Measurements from ENCODE around the gene IRAK2.

Gene IRAK2

DNA sequence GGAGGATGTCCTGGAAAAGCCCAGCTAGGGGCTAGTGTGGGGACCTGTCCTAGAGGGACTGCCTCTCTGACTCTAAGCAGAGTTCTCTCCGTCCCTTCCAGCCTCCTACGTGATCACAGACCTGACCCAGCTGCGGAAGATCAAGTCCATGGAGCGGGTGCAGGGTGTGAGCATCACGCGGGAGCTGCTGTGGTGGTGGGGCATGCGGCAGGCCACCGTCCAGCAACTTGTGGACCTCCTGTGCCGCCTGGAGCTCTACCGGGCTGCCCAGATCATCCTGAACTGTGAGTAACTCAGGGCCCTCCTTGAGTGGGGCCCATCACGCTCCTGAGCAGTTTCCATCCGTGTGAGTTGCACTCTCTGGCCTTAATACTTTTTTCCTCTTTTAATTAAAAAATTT is 13.0 kb downstream of the IRAK2 start:
- no peak overlapping the region for H3K4me3 ChIP-seq (ENCODE audit: extremely low read depth, insufficient read depth, low read length, poor library complexity, severe bottlenecking)
- H3K27ac ChIP-seq (ENCODE audit: low read depth, low read length, severe bottlenecking): no peak overlapping the region
- no peaks in the 10 kb centered on the region for H3K36me3 ChIP-seq (ENCODE audit: control insufficient read depth, insufficient read depth, low read length)
- WGBS, 2 experiments (ENCODE audit: insufficient coverage in 2 of 2): 88 to 90% methylated on average over 9 to 11 of the region's 12 CpGs
- no peaks in the 10 kb centered on the region for H3K4me1 ChIP-seq (ENCODE audit: control insufficient read depth, insufficient read depth, low read length, poor library complexity, severe bottlenecking)
- H3K9me3 ChIP-seq (ENCODE audit: control insufficient read depth, low read length): no peaks in the 10 kb centered on the region

DNA sequence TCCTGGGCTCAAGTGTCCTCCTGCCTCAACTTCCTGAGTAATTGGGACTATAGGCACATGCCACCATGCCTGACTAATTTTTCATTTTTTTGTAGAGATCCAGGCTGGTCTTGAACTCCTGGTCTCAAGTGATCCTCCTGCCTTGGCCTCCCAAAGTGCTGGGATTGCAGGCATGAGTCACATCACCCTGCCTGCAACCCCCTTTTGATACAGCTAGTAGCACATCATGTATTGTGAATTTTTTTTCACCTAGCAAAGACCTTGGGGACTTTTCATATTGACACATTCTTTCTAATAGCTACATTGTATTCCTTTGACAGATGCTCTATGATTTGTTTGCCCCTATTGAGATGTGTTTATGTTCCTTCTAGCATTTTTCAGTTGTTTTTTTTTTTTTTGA is 14.2 kb downstream of the IRAK2 start:
- H3K9me3 ChIP-seq (ENCODE audit: control insufficient read depth, low read length): no peaks in the 10 kb centered on the region
- H3K36me3 ChIP-seq (ENCODE audit: control insufficient read depth, insufficient read depth, low read length): no peaks in the 10 kb centered on the region
- no peak overlapping the region for H3K4me3 ChIP-seq (ENCODE audit: extremely low read depth, insufficient read depth, low read length, poor library complexity, severe bottlenecking)
- H3K4me1 ChIP-seq (ENCODE audit: control insufficient read depth, insufficient read depth, low read length, poor library complexity, severe bottlenecking): no peaks in the 10 kb centered on the region
- H3K27ac ChIP-seq (ENCODE audit: low read depth, low read length, severe bottlenecking): no peak overlapping the region

DNA sequence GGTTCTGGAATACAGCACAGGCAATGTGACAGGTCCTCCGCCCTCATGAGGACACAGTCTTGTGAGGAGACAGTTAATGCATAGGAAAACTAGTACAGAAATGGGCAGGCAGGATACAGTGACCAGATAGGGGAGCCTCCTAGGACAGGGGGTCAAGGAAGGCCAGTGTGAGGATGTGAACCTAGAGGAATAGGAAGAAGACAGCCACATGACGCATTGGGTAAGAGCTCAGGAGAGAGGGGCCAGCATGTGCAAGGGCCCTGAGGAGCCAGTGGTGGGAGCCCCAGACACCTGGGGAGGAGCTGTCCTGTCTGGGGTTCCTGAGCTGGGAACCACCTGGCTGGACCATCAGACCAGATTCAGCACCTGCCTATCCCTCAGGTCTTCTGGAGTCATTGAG is 15.6 kb downstream of the IRAK2 start:
- WGBS, 2 experiments (ENCODE audit: insufficient coverage in 2 of 2): 73 to 86% methylated on average over 2 of the region's 2 CpGs

DNA sequence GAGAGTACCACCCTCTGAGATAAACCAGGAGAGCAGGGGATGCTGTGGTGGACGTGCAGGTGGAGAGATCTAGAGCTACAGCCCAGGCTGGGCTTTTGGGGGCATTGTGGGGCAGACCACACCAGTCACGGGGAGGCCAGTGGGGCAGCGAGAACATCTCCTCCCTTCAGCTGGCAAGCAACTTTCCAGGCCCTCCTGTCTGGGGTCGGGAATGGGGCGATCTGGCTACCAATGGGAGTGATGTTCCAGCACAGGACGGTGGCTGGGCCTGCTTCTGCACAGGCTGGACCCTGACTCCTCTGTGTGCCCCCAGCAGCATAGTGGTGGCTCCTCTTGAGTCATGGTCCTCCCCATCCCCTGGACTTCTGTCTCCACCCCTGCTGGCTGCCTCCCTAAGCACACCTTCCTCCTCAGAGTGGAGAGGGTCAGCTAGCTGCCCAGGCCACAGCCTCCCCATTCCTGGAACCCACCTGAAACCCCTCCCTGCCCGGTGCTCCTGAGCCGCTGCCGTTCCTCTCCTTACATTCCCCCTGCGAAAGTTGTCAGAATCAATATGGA is 16.1 kb downstream of the IRAK2 start:
- 82 to 95% methylated on average over 6 to 8 of the region's 10 CpGs for WGBS, 2 experiments (ENCODE audit: insufficient coverage in 2 of 2)
- Histone ChIP-seq H3K4me3 (ENCODE audit: extremely low read depth, insufficient read depth, low read length, poor library complexity, severe bottlenecking) (no peak overlapping the region), H3K27ac (ENCODE audit: low read depth, low read length, severe bottlenecking) (no peak overlapping the region), H3K36me3 (ENCODE audit: control insufficient read depth, insufficient read depth, low read length) (no peaks in the 10 kb centered on the region), H3K4me1 (ENCODE audit: control insufficient read depth, insufficient read depth, low read length, poor library complexity, severe bottlenecking) (no peaks in the 10 kb centered on the region), H3K9me3 (ENCODE audit: control insufficient read depth, low read length) (no peaks in the 10 kb centered on the region)

More for the DNA sequence above, 15.6 kb downstream of the IRAK2 start:
- Histone ChIP-seq H3K4me3 (ENCODE audit: extremely low read depth, insufficient read depth, low read length, poor library complexity, severe bottlenecking) (no peak overlapping the region), H3K9me3 (ENCODE audit: control insufficient read depth, low read length) (no peaks in the 10 kb centered on the region), H3K27ac (ENCODE audit: low read depth, low read length, severe bottlenecking) (no peak overlapping the region), H3K36me3 (ENCODE audit: control insufficient read depth, insufficient read depth, low read length) (no peaks in the 10 kb centered on the region), H3K4me1 (ENCODE audit: control insufficient read depth, insufficient read depth, low read length, poor library complexity, severe bottlenecking) (no peaks in the 10 kb centered on the region)

DNA sequence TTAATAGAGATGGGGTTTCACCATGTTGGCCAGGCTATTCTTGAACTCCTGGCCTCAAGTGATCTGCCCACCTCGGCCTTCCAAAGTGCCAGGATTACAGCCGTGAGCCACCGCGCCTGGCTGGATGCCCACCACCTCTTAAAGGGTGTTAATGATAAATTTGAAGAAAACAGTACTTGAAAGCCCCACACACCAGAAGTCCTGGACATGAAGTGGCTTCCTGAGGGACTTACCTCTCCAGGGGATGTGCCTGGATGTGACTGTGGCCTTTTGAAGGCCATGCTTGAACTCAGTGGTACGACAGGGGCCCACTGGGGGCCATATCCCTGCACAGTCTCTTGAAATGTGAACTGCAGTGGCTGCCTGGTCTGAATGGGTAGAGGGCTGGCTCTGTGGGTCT is 18.2 kb downstream of the IRAK2 start:
- WGBS, 2 experiments (ENCODE audit: insufficient coverage in 2 of 2): 88 to 100% methylated on average over 1 of the region's 5 CpGs
- no peaks in the 10 kb centered on the region for H3K36me3 ChIP-seq (ENCODE audit: control insufficient read depth, insufficient read depth, low read length)

DNA sequence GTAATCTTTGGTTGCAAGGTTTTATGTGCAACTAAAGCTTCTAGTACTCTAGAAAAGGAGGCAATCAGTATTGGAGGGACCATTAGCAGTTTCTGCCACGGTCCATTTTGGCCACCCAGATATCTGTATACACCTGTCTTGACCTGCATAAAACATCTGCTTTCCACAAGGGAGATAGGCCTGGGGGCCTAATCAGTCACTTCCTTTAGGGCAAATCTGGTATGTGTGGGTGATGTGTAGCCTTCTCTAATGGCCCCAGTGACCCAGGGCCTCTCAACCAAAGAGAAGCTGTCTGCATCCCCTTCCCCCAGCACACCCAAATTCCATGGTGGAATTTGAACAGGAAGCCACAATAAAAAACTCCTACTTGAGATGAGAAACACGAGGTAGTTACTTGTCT is 19.5 kb downstream of the IRAK2 start:
- WGBS, 2 experiments (ENCODE audit: insufficient coverage in 2 of 2): 83% methylated on average over 1 of the region's 2 CpGs; no CpG with 5 or more reads in 1 of the 2 experiments
- H3K27ac ChIP-seq (ENCODE audit: low read depth, low read length, severe bottlenecking): no peak overlapping the region
- no peaks in the 10 kb centered on the region for H3K9me3 ChIP-seq (ENCODE audit: control insufficient read depth, low read length)
- no peak overlapping the region for H3K4me3 ChIP-seq (ENCODE audit: extremely low read depth, insufficient read depth, low read length, poor library complexity, severe bottlenecking)
- H3K4me1 ChIP-seq (ENCODE audit: control insufficient read depth, insufficient read depth, low read length, poor library complexity, severe bottlenecking): no peaks in the 10 kb centered on the region
- H3K36me3 ChIP-seq (ENCODE audit: control insufficient read depth, insufficient read depth, low read length): no peaks in the 10 kb centered on the region

More for the DNA sequence above, 18.2 kb downstream of the IRAK2 start:
- Histone ChIP-seq H3K4me3 (ENCODE audit: extremely low read depth, insufficient read depth, low read length, poor library complexity, severe bottlenecking) (no peak overlapping the region), H3K4me1 (ENCODE audit: control insufficient read depth, insufficient read depth, low read length, poor library complexity, severe bottlenecking) (no peaks in the 10 kb centered on the region), H3K27ac (ENCODE audit: low read depth, low read length, severe bottlenecking) (no peak overlapping the region), H3K9me3 (ENCODE audit: control insufficient read depth, low read length) (no peaks in the 10 kb centered on the region)

DNA sequence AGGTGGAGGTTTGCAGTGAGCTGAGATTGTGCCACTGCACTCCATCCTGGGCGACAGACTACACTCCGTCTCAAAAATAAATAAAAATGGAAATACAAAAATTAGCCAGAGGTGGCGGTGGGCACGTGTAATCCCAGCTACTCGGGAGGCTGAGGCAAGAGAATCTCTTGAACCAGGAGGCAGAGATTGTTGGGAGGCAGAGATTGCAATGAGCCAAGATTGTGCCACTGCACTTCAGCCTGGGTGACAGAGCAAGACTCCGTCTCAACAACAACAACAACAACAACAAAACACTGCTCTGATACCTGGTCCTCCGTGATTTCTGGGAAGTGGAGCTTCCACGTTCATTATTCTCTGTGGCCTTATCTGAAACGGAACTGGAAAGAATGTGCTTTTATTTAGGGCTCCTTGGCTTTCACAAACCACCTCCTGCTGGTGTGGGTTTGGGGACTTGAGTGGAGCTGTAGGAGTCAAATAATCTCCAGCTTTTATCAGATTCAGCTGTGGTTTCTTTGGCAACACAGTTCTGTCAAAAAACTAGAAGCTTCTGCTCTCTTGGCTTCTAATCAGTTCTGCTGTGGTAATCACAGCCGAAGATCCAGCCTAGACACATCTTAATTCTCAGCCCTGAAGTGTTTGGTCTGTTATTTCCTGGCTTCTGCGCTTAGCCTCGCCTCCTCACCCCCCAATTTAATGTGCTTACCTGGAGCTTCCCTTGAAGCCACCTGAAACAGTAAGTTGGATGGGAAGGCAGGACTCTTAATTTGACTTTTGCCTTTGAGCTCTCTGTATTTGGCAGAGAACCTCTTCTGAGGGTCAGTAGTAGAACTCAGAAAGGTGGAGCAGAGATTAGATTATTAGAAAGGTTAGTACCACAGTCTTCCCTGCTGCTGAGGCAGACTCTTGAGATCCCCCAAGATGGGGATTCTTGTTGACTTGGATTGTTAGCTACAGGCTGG is 21.4 kb downstream of the IRAK2 start:
- Histone ChIP-seq H3K9me3 (ENCODE audit: control insufficient read depth, low read length) (no peaks in the 10 kb centered on the region), H3K4me1 (ENCODE audit: control insufficient read depth, insufficient read depth, low read length, poor library complexity, severe bottlenecking) (no peaks in the 10 kb centered on the region), H3K36me3 (ENCODE audit: control insufficient read depth, insufficient read depth, low read length) (no peaks in the 10 kb centered on the region), H3K27ac (ENCODE audit: low read depth, low read length, severe bottlenecking) (no peak overlapping the region), H3K4me3 (ENCODE audit: extremely low read depth, insufficient read depth, low read length, poor library complexity, severe bottlenecking) (no peak overlapping the region)
- 85 to 92% methylated on average over 6 to 10 of the region's 12 CpGs for WGBS, 2 experiments (ENCODE audit: insufficient coverage in 2 of 2)

DNA sequence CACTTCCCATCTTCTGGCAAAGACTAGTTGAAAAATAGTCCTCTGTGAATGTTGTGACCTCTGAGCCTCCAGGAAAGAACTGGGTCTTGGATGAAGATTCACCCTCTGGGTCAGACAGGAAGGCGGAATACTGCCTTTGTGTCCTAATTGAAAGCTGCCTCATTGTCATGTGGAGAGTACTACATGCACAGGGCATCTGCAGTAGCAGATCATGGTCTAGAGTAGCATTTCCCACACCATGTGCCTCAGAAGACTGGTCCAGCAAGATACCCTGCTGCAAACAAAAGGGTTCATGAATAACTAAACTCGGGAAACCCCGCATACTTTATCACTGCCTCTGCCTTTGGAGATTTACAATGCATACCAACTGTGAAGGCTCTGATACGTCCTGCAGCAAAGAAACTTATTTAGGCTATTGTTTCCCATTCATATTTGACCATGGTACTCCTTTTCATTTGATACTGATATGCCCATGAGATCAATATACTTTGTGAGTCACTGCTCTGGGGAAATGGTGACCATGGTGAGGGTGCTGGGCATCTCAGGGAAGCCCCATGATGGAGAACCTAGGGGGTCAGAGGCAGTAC is 22.7 kb downstream of the IRAK2 start:
- no peaks in the 10 kb centered on the region for H3K36me3 ChIP-seq (ENCODE audit: control insufficient read depth, insufficient read depth, low read length)
- H3K4me3 ChIP-seq (ENCODE audit: extremely low read depth, insufficient read depth, low read length, poor library complexity, severe bottlenecking): no peak overlapping the region
- no peaks in the 10 kb centered on the region for H3K9me3 ChIP-seq (ENCODE audit: control insufficient read depth, low read length)
- H3K27ac ChIP-seq (ENCODE audit: low read depth, low read length, severe bottlenecking): no peak overlapping the region
- 80 to 82% methylated on average over 4 of the region's 4 CpGs for WGBS, 2 experiments (ENCODE audit: insufficient coverage in 2 of 2)
- peaks cover 10% of the 10 kb centered on the region for H3K4me1 ChIP-seq (ENCODE audit: control insufficient read depth, insufficient read depth, low read length, poor library complexity, severe bottlenecking)

DNA sequence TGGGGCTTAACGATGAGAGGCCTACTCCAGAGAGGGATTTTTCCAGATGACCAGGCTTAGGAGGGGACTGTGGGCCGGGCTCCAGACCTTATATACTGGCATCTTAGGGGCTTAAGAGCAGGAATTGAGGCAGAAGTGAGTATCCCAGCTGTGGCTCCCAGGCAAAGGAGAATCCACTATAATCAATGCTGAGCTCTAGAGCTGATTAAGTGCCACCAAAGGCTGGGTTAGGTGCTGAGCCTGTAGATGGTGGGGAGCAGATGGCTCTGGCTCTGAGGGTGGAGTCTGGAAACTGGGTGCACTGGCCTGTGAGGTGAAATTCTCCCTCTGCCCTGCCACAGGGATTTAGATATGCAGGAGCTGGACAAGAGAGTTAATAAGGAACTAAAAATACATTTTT is 23.2 kb downstream of the IRAK2 start:
- no peak overlapping the region for H3K4me3 ChIP-seq (ENCODE audit: extremely low read depth, insufficient read depth, low read length, poor library complexity, severe bottlenecking)
- H3K36me3 ChIP-seq (ENCODE audit: control insufficient read depth, insufficient read depth, low read length): no peaks in the 10 kb centered on the region
- H3K27ac ChIP-seq (ENCODE audit: low read depth, low read length, severe bottlenecking): no peak overlapping the region
- WGBS, 2 experiments (ENCODE audit: insufficient coverage in 2 of 2): 87 to 94% methylated on average over 2 of the region's 2 CpGs
- H3K9me3 ChIP-seq (ENCODE audit: control insufficient read depth, low read length): no peaks in the 10 kb centered on the region
- H3K4me1 ChIP-seq (ENCODE audit: control insufficient read depth, insufficient read depth, low read length, poor library complexity, severe bottlenecking): peaks cover 13% of the 10 kb centered on the region

DNA sequence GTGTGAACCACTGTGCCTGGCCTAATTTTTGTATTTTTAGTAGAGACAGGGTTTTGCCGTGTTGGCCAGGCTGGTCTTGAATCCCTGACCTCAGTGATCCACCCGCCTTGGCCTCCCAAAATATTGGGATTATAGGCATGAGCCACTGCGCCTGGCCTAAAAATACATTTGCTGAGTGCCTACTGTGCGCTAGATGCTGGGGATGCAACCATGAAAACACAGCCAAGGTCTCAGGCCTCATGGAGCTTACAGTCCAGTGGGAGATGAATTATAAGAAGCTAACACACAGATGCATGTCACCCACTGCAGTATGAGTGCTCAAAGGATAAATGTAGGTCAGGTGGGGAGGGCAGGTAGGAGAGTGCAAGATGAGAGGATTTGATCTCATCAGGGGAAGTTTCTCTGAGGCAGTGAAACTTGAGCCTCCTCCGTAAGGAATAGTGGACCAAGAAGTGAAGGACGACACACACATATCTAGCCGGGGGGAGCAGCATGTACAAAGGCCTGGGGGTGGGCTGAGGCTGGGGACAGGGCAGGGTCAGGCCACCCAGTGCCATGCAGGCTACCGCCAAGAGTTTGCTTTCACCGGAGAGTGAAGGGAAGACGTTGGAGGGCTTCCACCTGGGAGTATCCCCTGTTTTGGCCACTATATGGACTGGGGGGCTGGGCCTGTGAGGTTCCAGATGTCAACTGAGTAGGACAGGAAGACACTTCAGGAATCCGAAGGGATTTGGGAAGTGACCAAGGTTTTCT is 24.3 kb downstream of the IRAK2 start:
- Histone ChIP-seq H3K4me3 (ENCODE audit: extremely low read depth, insufficient read depth, low read length, poor library complexity, severe bottlenecking) (no peak overlapping the region), H3K9me3 (ENCODE audit: control insufficient read depth, low read length) (no peaks in the 10 kb centered on the region), H3K36me3 (ENCODE audit: control insufficient read depth, insufficient read depth, low read length) (no peaks in the 10 kb centered on the region), H3K27ac (ENCODE audit: low read depth, low read length, severe bottlenecking) (no peak overlapping the region), H3K4me1 (ENCODE audit: control insufficient read depth, insufficient read depth, low read length, poor library complexity, severe bottlenecking) (peaks cover 22% of the 10 kb centered on the region)
- WGBS, 2 experiments (ENCODE audit: insufficient coverage in 2 of 2): 91 to 96% methylated on average over 10 to 11 of the region's 11 CpGs

Data from mesodermal cell (in vitro differentiated cells).